Glutamatergic neuron (in vitro differentiated cells): ENCODE measurements around the gene KCNN3. TPM values are rescaled to one million over a fixed set of nuclear protein-coding genes. Genes with fewer than 3 reads are reported as not detected.

Experiments
- DNase-seq: peaks from one replicate; pipeline ENCODE4 v3.0.0; 2022
- H3K27ac Mint-ChIP-seq: one replicate; pipeline ENCODE4 v1.8.0; 2020; ENCODE audit warnings: mild to moderate bottlenecking, mixed read lengths, inconsistent platforms; ENCODE audit not compliant: unreplicated experiment
- H3K27me3 Mint-ChIP-seq: one replicate; pipeline ENCODE4 v1.8.0; 2020; ENCODE audit warnings: mild to moderate bottlenecking, moderate library complexity, mixed read lengths, inconsistent platforms; ENCODE audit not compliant: unreplicated experiment
- H3K36me3 Mint-ChIP-seq: one replicate; pipeline ENCODE4 v1.8.0; 2020; ENCODE audit warnings: mild to moderate bottlenecking, mixed read lengths, inconsistent platforms; ENCODE audit not compliant: unreplicated experiment
- H3K4me1 Mint-ChIP-seq: one replicate; pipeline ENCODE4 v1.8.0; 2020; ENCODE audit warnings: mild to moderate bottlenecking, low read depth, mixed read lengths, inconsistent platforms; ENCODE audit not compliant: unreplicated experiment
- H3K4me3 Mint-ChIP-seq: one replicate; pipeline ENCODE4 v1.8.0; 2020; ENCODE audit warnings: mild to moderate bottlenecking, mixed read lengths, inconsistent platforms; ENCODE audit not compliant: unreplicated experiment
- H3K9me3 Mint-ChIP-seq: one replicate; pipeline ENCODE4 v1.8.0; 2020; ENCODE audit warnings: mild to moderate bottlenecking, moderate library complexity, mixed read lengths, inconsistent platforms; ENCODE audit not compliant: unreplicated experiment
- CTCF ChIP-seq: fragments of 200-600 bp; sonication (generic); IDR thresholded peaks from one replicate; pipeline ENCODE4 v1.5.0; 2021; ENCODE audit not compliant: partially characterized antibody, unreplicated experiment
- total RNA-seq: library from RNA; stranded (reverse); fragmentation: NEBNext Ultra II Directional; extraction: Animal tissue kit (Norgen Biotek cat#: 25700); gene quantifications from one replicate; pipeline ENCODE4 v1.2.1, GENCODE V29; 2021; ENCODE audit not compliant: unreplicated experiment

KCNN3 gene
- total RNA-seq, 1 donor from 2014 or later, result 3.8 TPM

- Mint-ChIP-seq H3K27ac (no peak overlapping the region), H3K9me3 (no peaks in the 10 kb centered on the region), H3K27me3 (peaks cover 2% of the 10 kb centered on the region), H3K4me1 (peaks cover 3% of the 10 kb centered on the region), H3K4me3 (no peak overlapping the region), H3K36me3 (no peaks in the 10 kb centered on the region)
- peak; percentile 49 for TF ChIP-seq CTCF
- peak; percentile 78 for DNase-seq
These were observed 200.4 kb downstream of the KCNN3 start for GRCh38 chr1:154669464-154670282.

- no peaks in the 10 kb centered on the region for H3K36me3 Mint-ChIP-seq
- no peak for TF ChIP-seq CTCF
- H3K9me3 Mint-ChIP-seq, result no peaks in the 10 kb centered on the region
- no peak overlapping the region for H3K27ac Mint-ChIP-seq
- H3K4me3 Mint-ChIP-seq, result no peak overlapping the region
- peaks cover 3% of the 10 kb centered on the region for H3K4me1 Mint-ChIP-seq
- no peaks in the 10 kb centered on the region for H3K27me3 Mint-ChIP-seq
- DNase-seq, result no peak
These were observed 203.9 kb downstream of the KCNN3 start for GRCh38 chr1:154666051-154666790.

- Mint-ChIP-seq H3K9me3 (no peaks in the 10 kb centered on the region), H3K4me3 (no peak overlapping the region), H3K36me3 (no peaks in the 10 kb centered on the region), H3K4me1 (peaks cover 3% of the 10 kb centered on the region), H3K27ac (no peak overlapping the region), H3K27me3 (no peaks in the 10 kb centered on the region)
- no peak for TF ChIP-seq CTCF
- DNase-seq, result no peak
These were observed 205.6 kb downstream of the KCNN3 start for GRCh38 chr1:154664331-154665002.

GRCh38 chr1:154663471-154664060, 206.5 kb downstream of the KCNN3 start:
- Mint-ChIP-seq H3K4me1 (peaks cover 3% of the 10 kb centered on the region), H3K4me3 (no peak overlapping the region), H3K36me3 (no peaks in the 10 kb centered on the region), H3K27me3 (no peaks in the 10 kb centered on the region), H3K9me3 (no peaks in the 10 kb centered on the region), H3K27ac (no peak overlapping the region)
- no peak for TF ChIP-seq CTCF
- no peak for DNase-seq
